ENCODE measurements around the gene KIRREL1. TPM values are rescaled to one million over a fixed set of nuclear protein-coding genes. Genes with fewer than 3 reads are reported as not detected.

Gene KIRREL1
- total and polyA plus RNA-seq, 2 experiments from 2014 or later: 8.2 to 33.2 TPM

DNA sequence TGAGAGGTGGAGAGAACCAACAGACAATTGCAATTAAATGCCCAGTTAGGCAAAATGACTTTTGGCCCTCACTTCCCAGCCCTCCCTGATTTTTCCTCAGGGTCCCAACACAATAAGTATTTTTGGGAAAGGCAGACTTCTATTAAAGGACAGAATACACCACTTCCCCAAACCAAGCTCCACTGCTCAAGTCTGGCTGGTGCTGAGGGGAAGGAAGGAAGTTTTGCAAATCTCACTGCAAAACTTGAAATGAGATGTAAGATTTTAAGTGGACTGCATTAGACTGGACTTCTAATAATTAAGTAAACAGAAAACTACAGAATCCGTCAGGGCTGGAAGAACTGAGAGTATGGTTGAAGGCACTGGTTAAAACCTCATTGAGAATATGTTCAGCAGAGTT is 155.0 kb downstream of the KIRREL1 start:
- TF ChIP-seq CTCF (IDR thresholded peaks at IDR 0.05; ENCODE audit: low read depth, low read length): no peak
- H3K36me3 ChIP-seq: no peaks in the 10 kb centered on the region
- H3K4me3 ChIP-seq: no peak overlapping the region
- no peak overlapping the region for H3K27ac ChIP-seq
- no peaks in the 10 kb centered on the region for H3K9me3 ChIP-seq (ENCODE audit: low read depth)
- DNase-seq (ENCODE audit: low read depth in 1 of 2, low spot score in 1 of 2): no peak
- peaks cover 3% of the 10 kb centered on the region for H3K27me3 ChIP-seq
- no peaks in the 10 kb centered on the region for H3K4me1 ChIP-seq (ENCODE audit: low read depth)

- no peak for DNase-seq (ENCODE audit: low read depth in 1 of 2, low spot score in 1 of 2)
- Histone ChIP-seq H3K9me3 (ENCODE audit: low read depth) (no peaks in the 10 kb centered on the region), H3K36me3 (no peaks in the 10 kb centered on the region), H3K27ac (no peak overlapping the region), H3K27me3 (peaks cover 3% of the 10 kb centered on the region), H3K4me1 (ENCODE audit: low read depth) (no peaks in the 10 kb centered on the region), H3K4me3 (peak overlapping the region; percentile 25)
- no peak for TF ChIP-seq CTCF (IDR thresholded peaks at IDR 0.05; ENCODE audit: low read depth, low read length)
Observed at GRCh38 chr1:158149175-158149574, 155.7 kb downstream of the KIRREL1 start.

Other genes with a start within 250 kb of the KIRREL1 start
- gene FCRL2, start 216.5 kb upstream of the KIRREL1 start, total RNA-seq: not detected in 2 replicates
- gene FCRL2, start 216.5 kb upstream of the KIRREL1 start, polyA plus RNA-seq: not detected in 2 replicates
- gene FCRL1, start 173.5 kb upstream of the KIRREL1 start, total RNA-seq: not detected in 2 replicates
- gene FCRL1, start 173.5 kb upstream of the KIRREL1 start, polyA plus RNA-seq: not detected in 2 replicates
- gene CD5L, start 151.8 kb upstream of the KIRREL1 start, total RNA-seq: not detected in 2 replicates
- not detected in 2 replicates for gene CD5L, start 151.8 kb upstream of the KIRREL1 start, polyA plus RNA-seq
- gene CD1D, start 187.2 kb downstream of the KIRREL1 start, total RNA-seq: 4.6 and 5.4 TPM in 2 replicates
- gene CD1D, start 187.2 kb downstream of the KIRREL1 start, polyA plus RNA-seq: 6.3 and 8.2 TPM in 2 replicates

Data from cardiac muscle cell (in vitro differentiated cells and primary cell).